Activated CD4-positive, alpha-beta T cell treated with anti-CD3 and anti-CD28 coated beads for 48 hours (primary cell): ENCODE measurements around the gene CA11.
"Not testable (repeated sequence)": the region's sequence is repeated elsewhere in the genome, so short reads cannot be mapped to it uniquely, and the experiment has no call there.

ENCODE experiments used
- DNase-seq: peaks from one replicate; pipeline ENCODE4 v3.0.0-alpha.2; 2020

The CA11 gene

DNA sequence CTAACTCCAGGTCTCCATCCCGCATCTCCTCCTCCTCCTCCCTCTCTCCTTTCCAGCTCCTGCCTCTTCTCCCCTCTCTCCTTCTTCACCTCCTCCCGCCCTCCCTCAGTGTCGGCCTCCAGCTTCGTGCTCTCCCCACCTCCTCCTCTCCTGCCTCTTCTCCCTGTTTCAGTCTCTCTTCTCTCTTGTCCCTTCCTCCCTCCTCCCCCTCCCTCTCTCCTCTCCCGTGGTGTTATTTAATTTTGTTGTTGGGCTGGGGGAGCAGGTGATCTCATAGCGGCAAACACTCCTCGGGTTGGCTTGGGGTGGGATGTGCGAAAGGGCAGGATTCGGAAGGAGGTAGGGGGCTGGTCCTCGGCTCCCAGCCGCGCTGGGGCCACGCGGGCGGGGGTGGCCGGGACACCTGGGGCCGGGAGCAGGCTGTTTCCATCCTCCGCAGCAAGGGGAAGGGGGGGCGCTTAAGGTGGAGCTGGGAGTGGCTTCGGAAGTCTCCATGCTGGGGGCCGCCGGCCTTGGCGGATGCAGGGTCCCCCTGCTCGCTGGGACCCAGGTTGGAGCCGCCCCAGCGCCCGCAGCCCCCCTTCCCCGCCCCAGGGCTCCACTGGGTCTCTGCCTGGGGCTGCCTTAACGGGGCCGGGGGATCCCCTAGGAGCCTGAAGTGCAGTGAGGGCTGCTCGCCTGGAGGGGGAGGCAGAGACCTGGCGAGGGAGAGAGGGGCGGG, at the start of gene CA11:
Gene CA11 (minus strand): TSS at position 187 of the 721 bp plus-strand sequence. CDS start 555 bp downstream, outside the sequence.
- DNase-seq, result peak; percentile 93

DNA sequence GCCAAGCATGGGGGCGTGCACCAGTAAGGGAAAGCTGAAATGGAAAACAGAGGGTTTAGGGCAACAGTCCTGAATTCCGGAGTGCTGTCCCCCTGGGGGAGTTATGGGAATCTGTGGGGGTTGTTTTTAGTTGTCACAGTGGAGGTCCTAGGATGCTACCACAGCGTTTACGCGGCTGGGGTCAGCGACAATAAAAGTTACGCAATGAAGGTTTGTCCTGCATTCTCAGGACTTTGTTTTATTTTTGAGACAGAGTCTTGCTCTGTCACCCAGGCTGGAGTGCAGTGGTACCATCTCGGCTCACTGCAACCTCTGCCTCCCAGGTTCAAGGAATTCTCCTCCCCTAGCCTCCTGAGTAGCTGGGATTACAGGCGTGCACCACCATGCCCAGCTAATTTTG, 47.6 kb upstream of the CA11 start:
- not testable (repeated sequence) for DNase-seq

DNA sequence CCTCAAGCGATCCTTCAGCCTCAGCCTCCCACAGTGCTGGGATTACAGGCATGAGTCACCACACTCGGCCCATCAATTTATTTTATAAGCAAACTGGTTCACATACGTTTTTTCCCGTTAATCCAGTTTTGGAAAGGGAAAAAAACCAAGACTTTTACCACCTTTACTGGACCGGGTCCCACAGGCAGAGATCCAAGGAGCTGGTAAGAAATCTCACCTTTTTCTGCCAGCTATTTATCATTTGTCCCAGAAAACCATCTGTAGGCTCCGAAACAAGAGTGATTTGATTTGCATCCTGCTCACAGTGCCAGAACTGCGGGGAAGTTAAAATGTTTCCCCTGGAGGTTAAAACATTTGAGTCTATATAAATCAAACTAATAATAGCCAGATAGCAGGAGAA, 43.5 kb upstream of the CA11 start:
- DNase-seq, result no peak

DNA sequence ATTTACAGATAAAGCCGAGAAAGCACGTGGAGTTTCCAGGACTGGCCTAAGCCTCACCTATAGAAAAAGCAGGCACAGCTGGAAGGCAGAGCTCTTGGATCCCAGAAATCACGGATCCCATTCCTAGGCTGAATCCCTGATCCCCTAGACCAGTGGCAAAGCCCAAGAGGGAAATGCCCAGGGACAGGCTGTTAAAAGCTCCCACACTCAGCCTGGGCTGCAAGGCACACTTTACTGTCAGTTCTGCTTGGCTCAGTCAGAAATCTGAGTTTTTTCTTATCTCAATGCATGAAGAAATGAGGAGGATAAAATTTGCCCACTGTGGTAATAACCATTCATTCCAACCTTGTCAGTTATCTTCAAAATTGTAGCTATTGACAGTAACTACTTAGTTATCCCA, 41.8 kb upstream of the CA11 start:
- no peak for DNase-seq

DNA sequence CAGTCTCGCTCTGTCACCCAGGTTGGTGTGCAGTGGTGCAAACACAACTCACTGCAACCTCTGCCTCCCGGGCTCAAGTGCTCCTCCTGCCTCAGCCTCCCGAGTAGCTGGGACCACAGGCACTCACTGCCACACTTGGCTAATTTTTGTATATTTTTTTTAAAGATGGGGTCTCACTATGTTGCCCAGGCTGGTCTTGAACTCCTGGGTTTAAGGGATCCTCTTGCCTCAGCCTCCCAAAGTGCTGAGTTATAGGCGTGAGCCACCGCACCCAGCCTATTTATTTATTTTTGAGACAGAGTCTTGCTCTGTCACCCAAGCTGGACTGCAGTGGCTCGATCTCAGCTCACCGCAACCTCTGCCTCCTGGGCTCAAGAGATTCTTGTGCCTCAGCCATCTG, 40.6 kb upstream of the CA11 start:
- DNase-seq, result not testable (repeated sequence)

DNA sequence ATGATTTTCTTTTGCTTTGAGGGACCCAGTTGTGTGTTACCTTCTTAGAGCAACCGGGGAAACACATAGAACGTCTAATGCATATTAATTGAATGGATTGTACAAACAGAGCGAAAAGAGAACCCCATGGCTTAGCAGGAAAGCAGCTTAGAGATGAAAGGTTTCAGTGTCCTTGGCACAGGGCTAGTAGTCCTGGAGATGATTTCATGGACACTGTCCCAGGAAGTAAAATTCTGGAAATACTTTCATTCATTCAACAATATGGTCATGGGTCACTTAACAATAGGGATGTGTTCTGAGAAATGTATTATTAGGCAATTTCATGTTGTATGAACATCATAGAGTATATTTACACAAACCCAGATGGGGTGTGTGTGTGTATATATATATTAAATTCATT, 40.1 kb upstream of the CA11 start:
- DNase-seq, result no peak

DNA sequence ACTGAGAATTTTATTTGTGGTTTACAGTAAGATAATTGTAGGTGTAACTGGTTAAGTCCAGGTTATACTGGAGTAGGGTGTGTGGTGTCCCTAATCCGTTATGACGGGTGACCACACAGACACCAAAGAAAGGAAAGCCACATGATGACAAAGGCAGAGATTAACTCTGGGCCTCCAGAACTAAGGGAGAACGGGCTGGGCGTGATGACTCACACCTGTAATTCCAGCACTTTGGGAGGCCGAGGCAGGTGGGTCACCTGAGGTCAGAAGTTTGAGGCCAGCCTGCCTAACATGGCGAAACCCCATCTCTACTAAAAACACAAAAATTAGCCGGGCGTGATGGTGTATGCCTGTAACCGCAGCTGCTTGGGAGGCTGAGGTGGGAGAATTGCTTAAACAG, 39.6 kb upstream of the CA11 start:
- DNase-seq, result no peak

DNA sequence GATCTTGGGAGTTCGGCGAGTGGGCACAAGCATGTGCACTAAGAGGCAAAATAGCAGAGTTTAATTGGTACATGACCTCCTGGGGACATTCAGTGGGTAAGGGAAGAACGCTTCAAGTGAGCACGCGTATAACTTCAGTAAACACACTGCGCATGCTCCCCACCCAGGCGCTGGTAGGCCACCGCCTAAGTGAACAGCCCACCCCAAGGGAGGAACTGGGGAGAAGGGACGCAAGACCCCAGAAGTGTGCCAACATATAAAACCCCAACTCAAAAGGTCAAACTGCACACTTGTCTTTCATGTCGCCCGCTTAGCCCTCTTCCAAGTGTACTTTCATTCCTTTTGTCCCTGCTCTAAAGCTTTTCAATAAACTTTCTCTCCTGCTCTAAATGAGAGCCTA, 37.4 kb upstream of the CA11 start:
- peak; percentile 33 for DNase-seq

DNA sequence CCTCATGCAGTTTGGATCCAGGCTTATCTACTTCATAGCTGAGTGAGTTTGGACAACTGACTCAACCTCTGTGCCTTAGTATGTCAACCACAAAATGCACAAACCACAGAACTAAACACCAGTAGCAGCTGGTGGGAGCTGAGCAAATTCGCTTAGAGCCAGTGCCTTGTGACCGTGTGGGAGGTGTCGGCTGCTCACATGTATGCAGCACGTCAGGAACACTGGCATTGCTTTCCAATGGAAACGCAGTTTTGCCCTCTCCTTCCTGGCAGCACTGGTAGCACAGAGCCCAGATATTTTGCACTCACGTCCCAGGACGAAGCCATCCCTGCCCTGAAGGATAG, 35.1 kb upstream of the CA11 start:
- peak; percentile 23 for DNase-seq

DNA sequence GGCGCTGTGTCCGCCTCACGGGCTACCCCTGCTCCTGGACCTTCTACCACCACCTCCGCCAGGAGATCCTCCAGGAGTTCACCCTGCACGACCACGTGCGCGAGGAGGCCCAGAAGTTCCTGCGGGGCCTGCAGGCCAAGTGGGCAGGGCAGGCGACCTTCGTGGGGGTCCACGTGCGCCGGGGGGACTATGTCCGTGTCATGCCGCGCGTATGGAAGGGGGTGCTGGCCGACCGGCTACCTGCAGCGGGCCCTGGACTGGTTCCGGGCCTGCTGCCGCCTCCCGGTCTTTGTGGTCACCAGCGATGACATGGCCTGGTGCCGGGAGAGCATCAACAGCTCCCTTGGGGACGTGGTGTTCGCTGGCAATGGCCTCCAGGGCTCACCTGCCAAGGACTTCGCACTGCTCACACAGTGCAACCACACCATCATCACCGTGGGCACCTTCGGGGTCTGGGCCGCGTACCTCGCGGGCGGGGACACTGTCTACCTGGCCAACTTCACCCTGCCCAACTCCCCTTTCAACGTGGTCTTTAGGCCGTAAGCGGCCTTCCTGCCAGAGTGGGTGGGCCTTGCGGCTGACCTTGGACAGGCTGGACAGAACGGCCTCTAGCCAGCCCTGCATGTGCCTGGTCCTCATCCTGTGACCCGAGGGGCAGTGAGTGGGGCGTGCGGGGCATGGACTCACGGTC, 34.6 kb upstream of the CA11 start:
- no peak for DNase-seq

DNA sequence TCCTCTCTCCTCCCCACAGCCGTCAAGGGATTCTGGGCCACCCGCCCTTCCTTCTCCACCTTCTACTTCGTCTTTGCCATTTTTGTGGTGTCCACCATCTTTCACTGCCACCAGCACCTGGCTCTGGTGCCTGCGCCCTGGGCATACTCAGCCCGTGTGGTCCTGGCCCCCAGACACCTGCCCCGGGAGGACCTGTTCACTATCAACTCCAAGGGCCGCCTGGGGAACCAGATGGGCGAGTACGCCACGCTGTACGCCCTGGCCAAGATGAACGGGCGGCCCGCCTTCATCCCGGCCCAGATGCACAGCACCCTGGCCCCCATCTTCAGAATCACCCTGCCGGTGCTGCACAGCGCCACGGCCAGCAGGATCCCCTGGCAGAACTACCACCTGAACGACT, 34.0 kb upstream of the CA11 start:
- not testable (repeated sequence) for DNase-seq

DNA sequence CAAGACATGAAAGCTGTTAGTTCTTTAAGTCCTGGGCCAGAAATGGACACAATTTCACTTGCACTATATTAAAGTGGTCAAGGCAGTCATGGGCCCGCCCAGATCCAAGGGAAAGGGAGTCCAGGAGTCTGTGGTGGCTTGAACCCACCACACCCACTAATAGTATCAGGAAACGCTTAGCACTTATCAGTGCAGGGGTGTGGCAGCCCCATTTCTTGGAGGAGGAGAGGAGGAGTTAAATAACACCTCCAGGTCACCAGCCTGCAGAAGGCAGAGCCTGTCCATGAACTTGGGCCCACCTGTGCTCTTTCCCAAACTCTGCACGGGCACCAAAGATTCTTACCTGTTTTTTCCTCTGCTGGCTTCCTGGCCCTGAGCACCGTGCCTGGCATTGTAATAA, 32.2 kb upstream of the CA11 start:
- no peak for DNase-seq

DNA sequence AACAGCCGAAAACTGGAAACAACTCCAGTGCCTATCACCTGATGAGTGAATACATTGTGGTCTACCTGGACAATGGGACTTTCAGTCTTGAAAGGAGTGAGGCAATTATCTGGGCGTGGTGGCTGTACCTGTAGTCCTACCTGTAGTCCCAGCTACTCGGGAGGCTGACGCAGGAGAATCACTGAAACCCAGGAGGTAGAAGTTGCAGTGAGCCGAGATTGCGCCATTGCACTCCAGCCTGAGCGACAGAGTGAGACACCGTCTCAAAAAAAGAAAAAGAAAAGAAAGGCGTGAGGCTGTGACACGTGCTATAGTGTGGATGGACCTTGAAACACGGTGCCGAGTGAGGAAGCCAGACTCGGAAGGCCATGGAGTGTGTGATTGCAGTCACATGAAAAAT, 30.9 kb upstream of the CA11 start:
- DNase-seq, result no peak

DNA sequence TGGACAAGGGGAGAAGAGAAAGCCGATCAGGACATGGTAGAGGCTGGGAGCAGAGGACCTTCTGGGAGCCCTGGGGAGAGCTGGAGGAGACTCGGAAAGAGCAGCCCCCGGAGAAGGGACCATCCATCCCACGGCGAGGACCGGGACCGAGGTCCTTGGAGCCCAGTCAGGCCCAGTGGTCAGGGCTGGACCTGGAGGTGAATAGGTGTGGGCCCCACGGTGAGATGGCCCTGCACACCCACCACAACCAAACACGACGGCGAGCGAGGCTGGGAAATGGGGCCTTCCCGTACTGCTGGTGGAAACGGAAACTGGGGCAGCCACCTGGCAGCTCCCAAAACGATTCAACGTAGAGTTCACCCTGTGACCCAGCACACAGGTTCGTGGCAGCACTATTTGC, 30.5 kb upstream of the CA11 start:
- DNase-seq, result no peak

DNA sequence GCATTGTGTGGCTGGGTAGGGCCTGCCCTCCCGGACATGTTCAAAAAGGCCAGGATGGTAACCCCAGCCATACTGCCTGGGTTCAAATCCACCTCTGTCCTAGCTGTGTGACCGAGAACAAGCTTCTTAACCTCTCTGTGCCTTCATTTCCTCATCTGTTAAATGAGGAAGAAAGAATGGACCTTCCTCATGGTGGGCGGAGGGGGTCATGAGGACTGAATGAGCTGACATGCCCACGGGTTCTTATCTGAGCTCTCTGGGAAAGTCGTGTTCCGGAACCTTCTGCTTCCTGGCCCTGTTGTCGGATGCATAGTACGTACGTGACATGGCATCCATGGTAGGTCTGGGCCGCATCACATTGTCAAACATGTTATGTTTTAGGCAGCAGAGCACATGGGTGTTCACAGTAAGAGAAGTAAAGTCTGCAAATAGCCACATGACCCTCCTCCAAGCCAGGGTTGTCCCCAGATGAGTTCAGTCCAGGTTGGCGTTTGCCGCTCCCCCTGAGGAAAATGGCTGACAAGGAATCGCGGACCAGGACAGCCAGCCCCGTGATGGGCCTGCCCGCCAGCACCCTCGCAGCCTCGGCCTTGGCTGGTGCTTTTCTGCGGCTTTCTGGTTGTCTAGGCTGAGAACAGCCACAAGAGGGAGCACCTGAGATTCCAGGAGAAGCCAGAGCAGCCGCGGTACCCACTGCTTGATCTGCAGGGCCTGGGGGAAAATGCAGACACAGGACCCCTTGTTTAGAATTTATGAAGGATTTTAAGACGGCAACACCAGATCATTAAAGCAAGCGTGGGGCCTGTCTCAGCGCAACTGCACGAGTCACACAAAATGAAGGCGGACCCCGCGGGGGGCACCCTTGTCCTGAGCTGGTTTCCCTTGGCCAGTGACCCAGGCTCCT, 29.2 kb upstream of the CA11 start:
- DNase-seq, result peak; percentile 85

DNA sequence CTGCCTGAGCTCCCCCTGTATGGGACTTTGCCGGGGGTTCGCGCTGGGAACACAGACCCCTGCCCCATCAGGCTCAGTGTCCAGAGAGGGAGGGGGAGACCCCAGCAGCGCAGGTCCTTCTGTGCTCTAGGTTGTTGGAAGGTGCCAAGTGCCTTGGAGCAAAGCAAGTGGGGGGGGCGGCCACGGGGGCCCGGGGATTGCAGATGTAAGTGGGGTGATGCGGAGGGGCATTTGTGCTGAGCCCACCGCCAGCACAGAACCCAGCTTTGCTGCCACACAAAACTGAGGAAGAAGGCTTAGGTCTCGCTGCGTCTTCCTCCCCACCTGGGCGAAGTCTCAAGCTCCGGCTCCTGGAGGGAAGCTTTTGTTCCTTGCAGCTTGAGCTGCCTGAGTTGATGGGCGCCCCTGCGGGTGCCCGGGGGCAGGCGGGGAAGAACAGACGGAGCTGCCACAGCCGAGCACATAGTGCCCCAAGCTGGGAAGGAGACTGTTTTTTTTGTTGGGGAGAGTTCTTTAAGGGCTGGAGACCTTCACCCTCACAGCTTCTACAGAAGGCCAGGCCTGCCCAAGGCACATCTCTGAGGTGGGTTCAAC, 28.3 kb upstream of the CA11 start:
- no peak for DNase-seq

DNA sequence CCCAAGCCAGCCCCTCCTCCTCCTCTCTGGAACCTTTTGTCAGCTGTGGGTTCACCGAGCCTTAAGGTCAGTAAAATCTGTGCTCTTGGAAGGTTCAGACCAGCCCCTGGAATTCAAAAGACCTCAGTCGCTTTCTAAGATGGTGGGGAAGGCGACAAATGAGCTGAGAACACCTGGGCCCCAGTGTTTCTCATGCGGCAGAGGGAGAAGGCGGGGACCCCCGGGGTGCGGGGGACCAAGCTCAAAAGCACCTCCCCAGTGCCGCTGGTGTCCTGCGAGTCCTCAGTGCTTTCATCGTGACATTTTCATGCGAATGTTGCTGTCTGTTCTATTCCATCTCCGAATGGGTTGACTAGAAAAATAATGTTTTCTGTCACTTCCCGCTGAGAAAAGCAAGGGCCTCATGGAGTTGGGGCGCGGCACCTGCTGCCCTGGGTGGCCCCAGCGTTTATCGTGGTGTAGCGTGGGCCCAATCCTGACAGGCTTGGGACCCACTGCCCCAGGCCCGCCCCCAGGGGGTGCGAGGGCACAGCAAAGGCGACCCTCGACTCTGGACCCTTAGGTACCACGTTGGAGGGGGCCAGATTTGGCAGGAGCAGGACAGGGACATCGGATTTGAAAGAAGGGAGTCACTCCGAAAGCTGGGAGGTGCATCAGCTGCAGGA, 27.6 kb upstream of the CA11 start:
- DNase-seq, result no peak

DNA sequence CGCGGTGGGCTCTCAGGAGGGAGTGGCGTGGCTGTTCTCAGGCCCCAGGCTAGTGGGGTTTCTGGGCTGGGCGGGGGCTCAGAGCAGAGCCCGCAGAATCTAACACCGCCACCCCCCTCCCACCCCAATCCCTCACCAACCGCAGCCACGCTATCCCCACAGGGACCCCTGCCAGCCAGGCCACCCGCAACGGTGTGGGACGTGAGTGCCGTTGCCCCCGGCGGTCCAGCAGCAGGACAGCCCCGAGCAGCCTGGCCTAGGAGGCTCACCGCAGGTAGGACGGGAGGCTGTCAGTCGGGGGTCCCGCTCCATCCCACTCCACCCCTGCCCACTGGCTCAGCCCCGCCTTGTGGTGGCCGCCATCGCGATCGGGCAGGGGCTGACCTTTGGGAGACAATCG, 27.0 kb upstream of the CA11 start, which contains the start of gene NTN5:
Gene NTN5 (minus strand): TSS at position 24 of the 400 bp plus-strand sequence. CDS start 2,031 bp downstream, outside the sequence.
- no peak for DNase-seq

DNA sequence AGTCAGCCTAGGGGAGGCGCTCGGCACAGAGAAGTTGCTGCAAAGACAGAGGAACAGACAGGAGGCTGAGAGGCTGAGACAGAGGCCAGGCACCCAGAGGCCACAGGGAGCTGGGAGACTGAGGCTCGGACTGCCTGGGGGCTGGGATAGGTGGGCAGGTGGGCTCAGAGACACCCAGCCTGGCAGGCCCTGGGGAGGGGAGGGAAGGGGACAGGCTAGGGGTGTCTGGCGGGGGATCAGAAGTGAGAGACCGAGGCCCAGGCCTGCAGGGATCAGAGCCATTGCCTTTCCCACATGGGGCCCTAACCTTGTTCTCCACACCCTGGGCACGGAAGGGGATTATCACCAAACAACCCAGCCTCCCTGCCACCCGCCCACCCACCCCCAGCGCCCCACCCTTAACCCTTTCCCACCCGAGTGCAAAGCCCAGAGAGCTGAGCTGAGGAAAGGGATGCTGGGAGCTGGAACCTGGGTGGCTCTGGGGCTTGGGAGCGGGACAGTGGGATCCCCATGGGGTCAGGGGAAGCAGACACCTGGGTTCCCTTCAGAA, 25.5 kb upstream of the CA11 start:
- DNase-seq, result no peak

DNA sequence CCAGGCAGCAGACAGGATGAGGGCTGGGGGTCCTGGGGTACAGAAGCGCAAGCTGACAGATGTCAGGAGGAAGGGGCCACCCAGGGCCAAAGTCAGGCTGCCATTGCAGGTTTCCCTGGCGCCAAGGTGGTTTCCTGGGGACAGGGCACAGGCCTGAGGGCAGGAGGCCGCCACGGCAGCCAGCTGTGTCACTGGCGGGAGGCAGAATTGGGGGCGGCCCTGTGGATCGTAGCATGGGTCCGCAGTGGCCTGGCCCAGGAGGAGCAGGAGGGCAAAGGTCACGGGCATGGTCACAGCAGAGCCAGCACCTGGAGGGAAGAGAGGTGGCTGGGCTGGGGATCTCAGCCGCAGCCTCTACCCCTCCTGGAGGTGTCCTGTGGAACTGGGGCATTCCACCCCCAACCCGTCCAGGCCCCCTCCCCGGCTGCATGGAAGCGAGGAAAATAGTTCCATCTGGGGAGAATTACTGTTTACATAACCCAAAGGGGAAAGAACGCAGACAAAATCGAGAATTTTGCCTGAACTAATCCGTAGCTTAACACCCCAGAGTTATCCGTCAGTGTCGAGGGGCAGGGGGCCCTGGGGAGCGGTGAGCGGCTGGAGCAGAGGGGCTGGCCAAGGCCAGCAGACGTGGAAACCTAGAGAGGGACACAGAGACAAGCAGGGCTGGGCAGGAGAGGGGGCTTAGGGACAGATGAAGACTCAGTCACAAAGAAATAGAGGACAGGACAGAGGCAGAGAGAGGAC, 24.9 kb upstream of the CA11 start:
- DNase-seq, result no peak

DNA sequence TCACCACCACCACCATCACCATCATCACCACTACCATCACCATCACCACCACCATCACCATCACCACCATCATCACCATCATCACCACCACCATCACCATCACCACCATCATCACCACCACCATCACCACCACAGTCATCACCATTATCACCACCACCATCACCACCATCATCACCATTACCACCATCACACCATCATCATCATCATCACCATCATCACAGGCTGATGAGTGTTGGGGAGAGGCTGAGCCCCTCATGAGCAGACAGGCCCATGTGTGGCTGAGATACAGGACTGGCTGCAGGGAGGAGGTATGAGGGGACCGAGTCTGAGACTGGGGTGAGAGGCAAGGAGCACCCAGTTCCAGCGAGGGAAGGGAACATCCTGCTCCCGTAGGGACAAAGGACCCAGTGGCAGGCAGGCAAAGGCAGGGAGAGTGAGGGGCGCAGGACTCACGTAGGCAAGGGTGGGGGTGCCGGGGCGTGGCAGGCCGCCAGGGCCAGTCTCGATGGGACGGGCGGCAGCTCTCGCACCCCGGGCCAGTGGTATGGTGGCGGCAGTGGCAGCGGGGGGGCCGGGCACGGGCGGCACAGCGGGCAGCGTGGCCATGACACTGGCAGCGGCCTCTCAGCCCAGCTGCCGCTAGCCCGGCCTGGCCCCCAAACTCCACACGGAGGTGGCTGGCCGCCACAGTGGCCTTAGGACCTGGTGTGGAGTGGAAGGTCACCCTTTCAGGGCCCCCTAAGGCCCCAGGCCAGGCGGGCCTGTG, 24.1 kb upstream of the CA11 start:
- DNase-seq, result no peak
